NCI-H187 (cell line): Measurements from ENCODE around the gene TRUB1.
A peak's percentile ranks its signal among the peaks of the same experiment; 100 is the strongest.
"Not testable (repeated sequence)": the region's sequence is repeated elsewhere in the genome, so short reads cannot be mapped to it uniquely, and the experiment has no call there.

Experiments used
- DNase-seq, 2 experiments: peaks; one replicate each; lab custom pipeline; 2025; lab: John Stamatoyannopoulos, UW

TRUB1 gene

GRCh38 chr10:114937962-114938855, at the start of gene TRUB1:
Gene TRUB1, plus strand, starts transcription at chr10:114938195. Its CDS starts 59 bp downstream, at chr10:114938254.
- peak; percentile 22 to 72 for DNase-seq

- DNase-seq = no peak
These were observed 44.7 kb upstream of the TRUB1 start for GRCh38 chr10:114893251-114893650.

- no peak for DNase-seq
These were observed 43.1 kb upstream of the TRUB1 start for GRCh38 chr10:114894911-114895310.

- not testable (repeated sequence) for DNase-seq
These were observed 41.0 kb upstream of the TRUB1 start for GRCh38 chr10:114897011-114897410.

- DNase-seq = no peak
These were observed 40.4 kb upstream of the TRUB1 start for GRCh38 chr10:114897593-114897992.

GRCh38 chr10:114899982-114900381, 38.0 kb upstream of the TRUB1 start:
- DNase-seq = no peak

- no peak for DNase-seq
These were observed 37.3 kb upstream of the TRUB1 start for GRCh38 chr10:114900658-114901057.

GRCh38 chr10:114902151-114902550, 35.8 kb upstream of the TRUB1 start:
- no peak for DNase-seq

- DNase-seq = no peak
These were observed 32.5 kb upstream of the TRUB1 start for GRCh38 chr10:114905450-114905849.

- DNase-seq = no peak
These were observed 31.0 kb upstream of the TRUB1 start for GRCh38 chr10:114906981-114907380.

GRCh38 chr10:114908896-114909295, 29.1 kb upstream of the TRUB1 start:
- no peak for DNase-seq

GRCh38 chr10:114911052-114911711, 26.8 kb upstream of the TRUB1 start:
- DNase-seq = no peak

GRCh38 chr10:114911801-114912469, 26.1 kb upstream of the TRUB1 start:
- no peak for DNase-seq

GRCh38 chr10:114912470-114912859, 25.5 kb upstream of the TRUB1 start:
- no peak for DNase-seq

GRCh38 chr10:114914560-114914959, 23.4 kb upstream of the TRUB1 start:
- DNase-seq = no peak

GRCh38 chr10:114915294-114915693, 22.7 kb upstream of the TRUB1 start:
- no peak for DNase-seq

GRCh38 chr10:114916653-114917052, 21.3 kb upstream of the TRUB1 start:
- DNase-seq = no peak

GRCh38 chr10:114917459-114917858, 20.5 kb upstream of the TRUB1 start:
- no peak for DNase-seq

- no peak for DNase-seq
These were observed 19.9 kb upstream of the TRUB1 start for GRCh38 chr10:114917927-114918672.

GRCh38 chr10:114920459-114920858, 17.5 kb upstream of the TRUB1 start:
- DNase-seq = no peak

- DNase-seq = no peak
These were observed 16.0 kb upstream of the TRUB1 start for GRCh38 chr10:114922003-114922402.

GRCh38 chr10:114923551-114923950, 14.4 kb upstream of the TRUB1 start:
- no peak for DNase-seq
